ENCODE measurements around the gene SMIM28. TPM values are rescaled to one million over a fixed set of nuclear protein-coding genes. Genes with fewer than 3 reads are reported as not detected.

The SMIM28 gene
- total and polyA plus RNA-seq, 2 of the 4 experiments (the other 2 are of a cell fraction), result not detected

DNA sequence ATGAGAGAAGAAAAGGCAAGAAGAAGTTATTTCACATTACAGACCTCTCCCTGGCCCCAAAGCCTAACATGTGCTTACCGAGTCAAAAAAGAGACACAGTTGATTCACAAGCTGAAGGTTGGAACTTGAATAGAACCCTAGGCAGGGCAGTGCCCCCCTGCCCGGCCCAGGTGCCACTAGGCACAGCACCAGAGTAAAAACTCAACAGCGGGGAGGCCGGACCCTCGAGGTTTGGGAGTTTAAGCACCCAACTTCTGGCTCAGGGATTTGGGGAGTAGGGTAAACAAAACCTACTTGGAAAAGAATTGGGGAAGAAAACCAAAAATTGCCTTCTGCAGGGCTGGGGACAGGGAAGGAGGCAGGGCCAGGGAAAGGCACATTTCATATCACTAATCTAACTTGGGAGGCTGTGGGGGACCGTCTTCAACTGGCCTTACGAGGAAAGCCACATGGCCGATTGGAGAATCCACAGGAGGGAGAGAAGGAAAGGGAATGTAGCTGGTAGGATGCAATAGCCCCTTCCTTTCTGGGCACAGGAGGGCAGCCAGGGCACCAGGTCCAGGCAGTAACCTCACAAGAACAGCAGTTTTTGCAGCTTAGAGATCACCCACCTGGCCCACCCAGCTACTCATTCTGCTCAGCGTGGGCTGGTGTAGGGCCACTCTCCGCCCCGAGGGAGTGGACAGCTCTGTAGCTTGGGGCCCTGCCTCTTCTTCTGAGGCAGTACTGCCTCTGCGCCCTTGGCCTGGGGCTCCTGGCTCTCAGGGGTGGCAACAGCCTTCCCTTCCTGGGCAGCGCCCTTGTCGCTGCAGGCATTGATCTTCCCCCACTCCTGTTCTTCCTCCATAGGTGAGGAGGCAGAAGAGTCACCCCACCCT is 24.5 kb downstream of the SMIM28 start:
- ChIA-PET CTCF (no interaction called here), POLR2A (ENCODE audit: unreplicated experiment) (interaction anchor here (0.6 to 0.7 kb wide), 2 partner anchors 18 to 296 kb away, joined by 3 read pairs; no protein-coding TSS in a partner anchor)
- Histone ChIP-seq H3K18ac (ENCODE audit: low read depth, low read length) (no peak overlapping the region), H3K14ac (replicated peaks; ENCODE audit: low read depth, low read length) (no peak overlapping the region), H3K27me3 (ENCODE audit: control insufficient read depth, insufficient read depth, low read length) (no peaks in the 10 kb centered on the region), H3K4me2 (ENCODE audit: low read depth, low read length) (no peak overlapping the region), H3K9ac (ENCODE audit: low read depth, low read length) (no peak overlapping the region), H2AK9ac (replicated peaks; ENCODE audit: low read depth, low read length, poor library complexity) (peak overlapping the region; percentile 79), H3K9me3 (ENCODE audit: control insufficient read depth, insufficient read depth, low read length) (no peaks in the 10 kb centered on the region), H3K4me3 (ENCODE audit: insufficient read depth, low read depth, low read length) (no peak overlapping the region), H3K36me3 (ENCODE audit: control insufficient read depth, insufficient read depth, low read length) (peaks cover 4% of the 10 kb centered on the region), H4K8ac (ENCODE audit: low read depth in 2 of 2, low read length in 2 of 2) (no peak overlapping the region), H3K4me1 (ENCODE audit: control insufficient read depth, insufficient read depth, low read length) (peaks cover 7% of the 10 kb centered on the region), H2AK5ac (ENCODE audit: low read depth, low read length) (peak overlapping the region; percentile 53; the same call in 1 of the 2 replicates), H3K9me1 (ENCODE audit: insufficient read depth, low read length) (no peaks in the 10 kb centered on the region; the same call in 1 of the 2 replicates), H2BK20ac (ENCODE audit: low read depth, low read length) (no peak overlapping the region), H4K5ac (ENCODE audit: low read depth, low read length) (no peak overlapping the region), H2BK120ac (ENCODE audit: low read depth, low read length) (no peak overlapping the region), H3K79me1 (ENCODE audit: low read depth in 1 of 2, low read length in 2 of 2) (peaks cover 15 to 22% of the 10 kb centered on the region in 2 experiments), H4K20me1 (ENCODE audit: insufficient read depth, low read length) (no peaks in the 10 kb centered on the region), H2AFZ (replicated peaks; ENCODE audit: low read length, poor library complexity) (no peak overlapping the region), H3K4ac (ENCODE audit: low read depth, low read length) (no peak overlapping the region), H3K27ac (ENCODE audit: insufficient read depth, low read length) (no peak overlapping the region), H3K23ac (ENCODE audit: low read depth, low read length) (no peak overlapping the region), H4K91ac (ENCODE audit: insufficient read depth, low read depth, low read length) (no peak overlapping the region), H2BK15ac (ENCODE audit: low read depth, low read length) (no peak overlapping the region), H2BK5ac (ENCODE audit: low read depth, low read length, poor library complexity, severe bottlenecking) (no peak overlapping the region), H3K56ac (ENCODE audit: extremely low read depth, insufficient read depth, low read length) (no peak overlapping the region)
- DNase-seq (no peak), ATAC-seq (ENCODE audit: low read depth) (no peak)
- dilution Hi-C loops (cut with HindIII; ENCODE audit: low sequenced_read_pairs, unreplicated experiment), result no loop called here
- in situ Hi-C loops (cut with MboI; ENCODE audit: low sequenced_read_pairs), result loop anchor here (25.0 kb wide), 1 partner anchor 565 kb away; no protein-coding TSS in a partner anchor
- intact Hi-C loops (cut with micrococcal nuclease), result loop anchor here (5.0 kb wide), 1 partner anchor 400 kb away; no protein-coding TSS in a partner anchor
- no TSS peak for BruUV-seq (replicated peaks)
- TF ChIP-seq RCOR1 (IDR thresholded peaks at IDR 0.05; ENCODE audit: insufficient replicate concordance, low read length), result no peak
- no peak for TF ChIP-seq RFX5 (IDR thresholded peaks at IDR 0.05; ENCODE audit: low read depth, low read length)
- no peak for TF ChIP-seq MAFK (IDR thresholded peaks at IDR 0.05; ENCODE audit: low read depth, low read length)
- TF ChIP-seq, protein P1, sequence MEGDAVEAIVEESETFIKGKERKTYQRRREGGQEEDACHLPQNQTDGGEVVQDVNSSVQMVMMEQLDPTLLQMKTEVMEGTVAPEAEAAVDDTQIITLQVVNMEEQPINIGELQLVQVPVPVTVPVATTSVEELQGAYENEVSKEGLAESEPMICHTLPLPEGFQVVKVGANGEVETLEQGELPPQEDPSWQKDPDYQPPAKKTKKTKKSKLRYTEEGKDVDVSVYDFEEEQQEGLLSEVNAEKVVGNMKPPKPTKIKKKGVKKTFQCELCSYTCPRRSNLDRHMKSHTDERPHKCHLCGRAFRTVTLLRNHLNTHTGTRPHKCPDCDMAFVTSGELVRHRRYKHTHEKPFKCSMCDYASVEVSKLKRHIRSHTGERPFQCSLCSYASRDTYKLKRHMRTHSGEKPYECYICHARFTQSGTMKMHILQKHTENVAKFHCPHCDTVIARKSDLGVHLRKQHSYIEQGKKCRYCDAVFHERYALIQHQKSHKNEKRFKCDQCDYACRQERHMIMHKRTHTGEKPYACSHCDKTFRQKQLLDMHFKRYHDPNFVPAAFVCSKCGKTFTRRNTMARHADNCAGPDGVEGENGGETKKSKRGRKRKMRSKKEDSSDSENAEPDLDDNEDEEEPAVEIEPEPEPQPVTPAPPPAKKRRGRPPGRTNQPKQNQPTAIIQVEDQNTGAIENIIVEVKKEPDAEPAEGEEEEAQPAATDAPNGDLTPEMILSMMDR (conservative IDR thresholded peaks at IDR 0.05; ENCODE audit: low read depth, low read length), result no peak
- no peak for TF ChIP-seq BHLHE40 (IDR thresholded peaks at IDR 0.05; ENCODE audit: low read depth, low read length)
- TF ChIP-seq CEBPB (IDR thresholded peaks at IDR 0.05; ENCODE audit: low read depth, low read length), result no peak
- no peak for TF ChIP-seq NFE2L2 (IDR thresholded peaks at IDR 0.05; ENCODE audit: low read depth, low read length)
- no peak for TF ChIP-seq MAZ (IDR thresholded peaks at IDR 0.05; ENCODE audit: borderline replicate concordance, low read depth, low read length)
- no peak for TF ChIP-seq POLR2A (IDR thresholded peaks at IDR 0.05; ENCODE audit: low read depth, low read length)
- no peak for TF ChIP-seq MXI1 (IDR thresholded peaks at IDR 0.05; ENCODE audit: borderline replicate concordance, low read depth, low read length)
- 100% methylated on average over 1 of the region's 14 CpGs; no CpG with 5 or more reads in 1 of the 2 experiments for WGBS, 2 experiments (ENCODE audit: extremely low coverage in 2 of 2, insufficient read length in 1 of 2)
